Measurements from ENCODE around the gene SPATA2. TPM values are rescaled to one million over a fixed set of nuclear protein-coding genes. Genes with fewer than 3 reads are reported as not detected.

SPATA2 gene
- total and polyA plus RNA-seq, 2 of the 13 experiments (the other 11 are each of a cell fraction or from before 2014, with no cell fraction given) = 3.2 to 8.7 TPM

GRCh38 chr20:49872056-49872455 is 43.3 kb downstream of the SPATA2 start:
- Histone ChIP-seq H3K79me2 (ENCODE audit: insufficient read depth, low read length) (no peaks in the 10 kb centered on the region), H3K4me2 (ENCODE audit: low read depth, low read length) (no peak overlapping the region), H3K27me3 (ENCODE audit: control insufficient read depth in 1 of 2, insufficient read depth in 2 of 2, low read length in 2 of 2) (no peaks in the 10 kb centered on the region), H4K20me1 (ENCODE audit: insufficient read depth, low read length) (no peaks in the 10 kb centered on the region), H3K27ac (ENCODE audit: extremely low read length, insufficient read depth, low read length) (no peak overlapping the region), H3K9ac (ENCODE audit: insufficient read depth, low read depth, low read length) (no peak overlapping the region), H2AFZ (ENCODE audit: low read length) (no peak overlapping the region), H3K9me3 (ENCODE audit: low read length) (no peaks in the 10 kb centered on the region), H3K36me3 (replicated peaks in 1 of 2; ENCODE audit: control insufficient read depth in 1 of 2, insufficient read depth in 2 of 2, low read length in 2 of 2) (peaks cover 2 to 16% of the 10 kb centered on the region in 2 experiments; a peak in 3 of 5 replicates), H3K4me1 (ENCODE audit: insufficient read depth, low read length) (peaks cover 22% of the 10 kb centered on the region), H3K4me3 (replicated peaks in 1 of 3; ENCODE audit: insufficient read depth in 1 of 3, low read depth in 2 of 3, low read length in 3 of 3) (no peak overlapping the region)
- in situ Hi-C loops (cut with HindIII; ENCODE audit: extremely low pct_ligation_motif_present, low pct_unique_long_range_greater_than_20kb) = no loop called here
- no peak for FAIRE-seq
- ChIA-PET POLR2A (interaction anchor here (1.8 kb wide), 1 partner anchor 45 kb away, joined by 7 read pairs; no protein-coding TSS in a partner anchor), CTCF (ENCODE audit: low intra/inter-chr PET ratio, low total read pairs) (no interaction called here)
- no TSS peak for BruUV-seq (replicated peaks)
- no peak for DNase-seq (ENCODE audit: low spot score)
- intact Hi-C loops (cut with micrococcal nuclease; ENCODE audit: unreplicated experiment) = no loop called here
- TF ChIP-seq, protein P1, sequence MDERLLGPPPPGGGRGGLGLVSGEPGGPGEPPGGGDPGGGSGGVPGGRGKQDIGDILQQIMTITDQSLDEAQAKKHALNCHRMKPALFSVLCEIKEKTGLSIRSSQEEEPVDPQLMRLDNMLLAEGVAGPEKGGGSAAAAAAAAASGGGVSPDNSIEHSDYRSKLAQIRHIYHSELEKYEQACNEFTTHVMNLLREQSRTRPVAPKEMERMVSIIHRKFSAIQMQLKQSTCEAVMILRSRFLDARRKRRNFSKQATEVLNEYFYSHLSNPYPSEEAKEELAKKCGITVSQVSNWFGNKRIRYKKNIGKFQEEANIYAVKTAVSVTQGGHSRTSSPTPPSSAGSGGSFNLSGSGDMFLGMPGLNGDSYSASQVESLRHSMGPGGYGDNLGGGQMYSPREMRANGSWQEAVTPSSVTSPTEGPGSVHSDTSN (CRISPR knock-in tag; IDR thresholded peaks at IDR 0.05) = peak; percentile 43; the same call in 1 of the 2 replicates
- TF ChIP-seq TEAD3 (CRISPR knock-in tag; optimal IDR thresholded peaks at IDR 0.05; ENCODE audit: borderline replicate concordance) (peak; percentile 10), HCFC1 (IDR thresholded peaks at IDR 0.05; ENCODE audit: low read depth, low read length) (no peak)
- peak; percentile 49 for ATAC-seq
- 95% methylated on average over 1 of the region's 1 CpG for WGBS (ENCODE audit: low lambda C conversion rate)

DNA sequence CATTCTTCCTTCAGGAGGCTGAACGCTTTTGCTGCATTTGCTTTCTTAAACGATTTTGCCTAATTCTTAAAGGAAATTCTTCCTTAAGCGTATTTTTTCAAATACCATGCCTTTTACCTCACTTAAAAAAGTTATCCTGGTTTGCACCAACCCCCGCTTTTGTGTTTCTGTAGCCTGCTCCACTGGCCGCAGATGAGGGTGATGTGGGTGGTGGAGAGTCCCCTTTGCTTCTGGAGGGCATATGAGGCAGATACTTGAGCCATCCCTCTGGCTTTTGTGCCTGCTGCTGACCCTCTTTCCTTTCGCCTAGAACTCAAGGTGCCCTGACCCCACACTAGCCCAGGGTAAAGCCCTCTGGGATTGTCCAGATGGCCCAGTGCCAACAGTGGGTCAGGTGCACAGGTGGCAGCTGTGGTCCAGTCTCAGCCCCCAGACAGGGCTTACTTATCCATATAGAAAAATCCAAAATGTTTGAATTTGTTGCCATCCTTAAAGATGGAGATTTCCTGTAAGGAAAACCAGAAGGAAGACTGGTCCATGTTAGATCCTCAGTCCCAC is 43.9 kb downstream of the SPATA2 start:
- no peak for FAIRE-seq

More for the DNA sequence above, 43.9 kb downstream of the SPATA2 start:
- H3K4me3 ChIP-seq (replicated peaks in 1 of 3; ENCODE audit: insufficient read depth in 1 of 3, low read depth in 2 of 3, low read length in 3 of 3) = no peak overlapping the region
- no peak overlapping the region for H3K4me2 ChIP-seq (ENCODE audit: low read depth, low read length)
- peaks cover 17% of the 10 kb centered on the region for H3K4me1 ChIP-seq (ENCODE audit: insufficient read depth, low read length)
- in situ Hi-C loops (cut with HindIII; ENCODE audit: extremely low pct_ligation_motif_present, low pct_unique_long_range_greater_than_20kb) (no loop called here), intact Hi-C loops (cut with micrococcal nuclease; ENCODE audit: unreplicated experiment) (no loop called here)
- H3K9ac ChIP-seq (ENCODE audit: insufficient read depth, low read depth, low read length) = no peak overlapping the region
- 87% methylated on average over 6 of the region's 6 CpGs for WGBS (ENCODE audit: low lambda C conversion rate)
- no peak for TF ChIP-seq ZNF550 (CRISPR knock-in tag; IDR thresholded peaks at IDR 0.05; ENCODE audit: borderline replicate concordance)
- no peak for TF ChIP-seq ZBTB40 (IDR thresholded peaks at IDR 0.05)
- TF ChIP-seq ZBTB40 (CRISPR knock-in tag; IDR thresholded peaks at IDR 0.05) = 0 out of 2 replicates have a peak, but pooled peaks have one; percentile 16
- H4K20me1 ChIP-seq (ENCODE audit: insufficient read depth, low read length) = no peaks in the 10 kb centered on the region
- CTCF ChIA-PET (ENCODE audit: low intra/inter-chr PET ratio, low total read pairs) = no interaction called here
- no peak overlapping the region for H2AFZ ChIP-seq (ENCODE audit: low read length)
- ATAC-seq = no peak
- POLR2A ChIA-PET = interaction anchor here (1.8 kb wide), 1 partner anchor 45 kb away, joined by 7 read pairs; no protein-coding TSS in a partner anchor
- no peaks in the 10 kb centered on the region for H3K9me3 ChIP-seq (ENCODE audit: low read length)
- H3K27ac ChIP-seq (ENCODE audit: extremely low read length, insufficient read depth, low read length) = no peak overlapping the region
- H3K36me3 ChIP-seq (replicated peaks in 1 of 2; ENCODE audit: control insufficient read depth in 1 of 2, insufficient read depth in 2 of 2, low read length in 2 of 2) = peaks cover 2 to 16% of the 10 kb centered on the region in 2 experiments; a peak in 3 of 5 replicates
- no peak for DNase-seq (ENCODE audit: low spot score)
- no peaks in the 10 kb centered on the region for H3K27me3 ChIP-seq (ENCODE audit: control insufficient read depth in 1 of 2, insufficient read depth in 2 of 2, low read length in 2 of 2)
- no peaks in the 10 kb centered on the region for H3K79me2 ChIP-seq (ENCODE audit: insufficient read depth, low read length)
- no TSS peak for BruUV-seq (replicated peaks)

All from HepG2 (cell line).